GM10266 (cell line): ENCODE data around the gene FAIM2.

Experiments
- DNase-seq: peaks from one replicate; pipeline ENCODE4 v3.0.0; 2012; ENCODE audit errors: extremely low spot score
- CTCF ChIP-seq: IDR thresholded peaks from 2 replicates; pipeline ENCODE4 v1.5.1; 2012; ENCODE audit warnings: mild to moderate bottlenecking, low read depth; ENCODE audit not compliant: control insufficient read depth, insufficient read depth; ENCODE audit errors: missing control alignments

Gene FAIM2

DNA sequence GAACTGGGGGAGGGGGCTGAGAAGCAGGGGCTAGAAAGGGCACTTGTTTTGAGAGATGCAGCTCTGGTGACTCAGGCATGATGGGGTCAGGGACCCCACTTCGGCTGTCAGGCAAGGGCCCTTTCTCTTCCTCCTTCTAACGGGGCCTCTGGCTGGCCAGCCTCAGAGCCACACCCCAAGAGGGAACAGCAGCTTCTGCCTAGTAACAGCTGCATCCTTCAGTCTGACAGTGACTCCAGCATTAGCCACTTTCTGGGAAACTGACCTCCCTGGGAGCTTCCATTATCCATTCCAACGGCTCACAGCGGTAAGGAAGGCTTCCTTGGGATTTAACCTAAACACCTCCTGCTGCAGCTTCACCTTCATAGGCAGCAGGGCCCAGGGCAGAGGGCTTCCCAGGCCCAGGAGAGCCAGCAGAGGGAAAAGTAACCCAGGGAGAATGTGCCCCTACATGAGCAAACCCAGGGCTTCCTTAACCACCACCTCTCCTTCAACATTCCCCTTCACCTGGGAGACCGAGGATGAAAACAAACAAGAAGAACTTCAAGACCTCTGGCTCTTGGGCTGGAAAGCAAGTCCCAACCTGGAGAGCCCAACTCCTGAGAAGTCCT, 78.2 kb downstream of the FAIM2 start:
- DNase-seq: no peak
- no peak for TF ChIP-seq CTCF

- no peak for DNase-seq
Measured at GRCh38 chr12:49824895-49825294, 78.8 kb downstream of the FAIM2 start.

GRCh38 chr12:49824416-49824815, 79.3 kb downstream of the FAIM2 start:
- TF ChIP-seq CTCF: no peak
- DNase-seq: no peak

More at GRCh38 chr12:49824895-49825294, 78.8 kb downstream of the FAIM2 start:
- no peak for TF ChIP-seq CTCF

GRCh38 chr12:49823951-49824350, 79.7 kb downstream of the FAIM2 start:
- TF ChIP-seq CTCF: no peak
- no peak for DNase-seq

DNA sequence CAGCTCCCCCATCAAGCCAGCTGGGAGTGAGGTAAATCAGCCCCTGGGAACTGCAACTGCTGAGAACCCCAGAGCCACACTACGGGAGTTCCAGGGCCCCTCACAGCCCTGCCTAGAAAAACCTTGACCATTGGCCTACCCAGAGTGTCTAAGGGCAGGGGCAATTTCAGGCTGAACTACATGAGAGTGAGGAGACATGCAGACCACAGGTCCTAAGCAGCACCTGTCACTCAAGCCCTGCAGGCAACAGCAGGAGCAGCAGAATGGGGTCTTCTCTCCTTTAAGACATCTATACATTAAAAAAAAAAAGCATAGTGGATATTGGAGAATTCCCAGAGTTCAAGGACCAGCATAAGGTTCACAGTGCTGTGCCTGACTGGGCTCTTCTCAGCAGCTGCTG, 80.3 kb downstream of the FAIM2 start:
- no peak for TF ChIP-seq CTCF
- DNase-seq: no peak

DNA sequence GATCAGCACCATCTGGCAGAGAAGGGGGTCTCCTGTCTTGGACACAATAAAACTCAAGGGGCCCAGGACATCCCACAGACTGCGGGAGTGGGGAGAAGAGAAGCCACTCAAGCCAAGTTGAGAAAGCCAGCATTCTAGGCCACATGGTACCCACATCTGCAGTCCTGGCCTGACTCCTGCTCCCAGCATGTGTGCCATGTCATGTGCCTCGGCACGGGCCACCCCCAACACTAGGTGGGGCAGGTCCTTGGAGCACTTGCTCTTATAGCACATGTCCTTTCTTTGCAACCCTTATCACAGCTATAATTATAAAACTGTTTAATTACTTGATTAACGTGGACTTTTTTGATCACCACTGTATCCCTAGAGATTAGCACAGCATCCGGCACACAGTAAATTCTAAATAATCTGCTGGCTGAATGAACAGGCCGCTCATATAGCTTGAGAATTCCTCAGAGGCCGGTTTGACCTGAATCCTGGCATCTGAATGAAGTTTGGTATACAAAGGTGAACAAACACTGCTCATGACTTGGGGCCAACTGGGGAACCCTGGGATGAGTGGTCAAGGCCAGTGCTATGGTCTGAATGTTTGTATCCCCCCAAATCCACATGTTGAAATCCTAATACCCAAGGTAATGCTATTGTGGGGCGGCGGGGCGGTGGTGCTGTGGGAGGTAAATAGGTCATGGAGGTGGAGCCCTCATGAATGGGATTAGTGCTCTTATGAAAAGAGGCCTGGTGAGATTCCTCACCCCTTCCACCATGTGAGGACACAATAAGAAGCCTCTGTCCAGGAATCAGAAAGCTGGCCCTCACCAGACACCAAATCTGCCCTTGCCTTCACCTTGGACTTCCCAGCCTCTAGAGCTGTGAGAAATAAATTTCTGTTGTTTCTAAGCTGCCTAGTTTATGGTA, 82.1 kb downstream of the FAIM2 start:
- TF ChIP-seq CTCF: no peak
- no peak for DNase-seq

DNA sequence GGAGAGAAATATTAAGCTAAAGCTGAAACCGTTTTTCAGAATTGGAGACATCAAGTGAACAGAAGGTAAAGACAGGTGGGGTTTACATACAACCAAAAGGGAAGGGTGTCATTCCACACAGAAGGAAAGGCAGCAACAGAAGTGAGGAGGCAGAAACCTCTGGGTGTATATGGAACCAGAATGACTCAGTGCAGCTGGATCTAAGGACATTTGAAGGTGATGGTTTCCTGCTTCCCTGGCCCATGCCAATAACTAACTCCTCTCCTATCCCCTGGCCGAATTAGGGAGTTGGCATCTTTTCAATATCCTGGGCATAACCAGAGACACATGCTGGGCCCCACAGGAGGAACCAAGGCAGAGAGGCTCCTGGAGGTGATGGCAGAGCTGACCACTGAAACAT, 83.9 kb downstream of the FAIM2 start:
- DNase-seq: no peak
- TF ChIP-seq CTCF: no peak
